Stimulated activated CD4-positive, alpha-beta T cell treated with anti-CD3 and anti-CD28 coated beads, Interleukin-15, amount 100 ng/mL, for 24 hours (primary cell): Measurements from ENCODE around the gene AFAP1.

ENCODE experiments used
- DNase-seq: peaks from one replicate; pipeline ENCODE4 v3.0.0-alpha.2; 2020

Gene AFAP1

DNA sequence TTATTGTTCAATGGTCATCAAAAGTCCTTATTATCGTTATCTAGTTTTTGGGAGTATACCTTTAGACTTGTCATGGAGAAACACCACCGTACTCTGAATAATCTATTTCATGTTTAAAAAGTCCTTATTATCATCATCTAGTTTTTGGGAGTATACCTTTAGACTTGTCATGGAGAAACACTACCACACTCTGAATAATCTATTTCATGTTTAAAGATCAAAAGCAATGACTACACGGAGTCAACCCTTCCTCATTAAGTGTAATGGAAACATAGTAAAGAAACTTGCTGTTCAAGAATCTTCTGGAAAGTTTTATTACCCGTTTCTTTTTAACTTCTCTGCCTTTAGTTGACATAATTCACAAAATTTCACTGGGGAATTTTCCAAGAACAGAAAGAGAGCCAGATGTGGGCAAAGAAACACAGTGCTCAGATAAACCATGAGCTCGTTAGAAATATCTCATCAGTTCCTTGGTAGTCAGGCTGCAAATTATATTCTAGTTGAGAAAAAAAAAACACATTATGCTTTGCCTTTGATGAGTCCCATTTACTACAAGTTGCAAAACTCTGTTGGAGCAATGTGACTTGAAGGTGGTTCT, 158.8 kb downstream of the AFAP1 start:
- no peak for DNase-seq

DNA sequence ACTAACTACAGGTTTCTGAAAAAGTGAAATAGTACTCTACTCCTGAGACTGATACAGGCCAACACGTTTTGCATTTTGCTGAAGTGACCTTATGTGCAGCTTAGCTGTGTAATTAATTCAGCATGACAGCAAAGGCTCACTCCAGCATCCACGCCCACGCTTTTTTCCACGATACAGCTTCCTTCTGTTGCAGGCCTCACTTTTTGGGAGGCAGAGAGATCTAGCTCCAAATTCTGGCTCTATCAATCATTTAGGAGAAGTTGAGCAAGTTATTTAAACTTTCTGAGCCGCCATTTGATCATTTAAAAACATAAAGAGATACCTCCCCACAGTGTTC, 160.3 kb downstream of the AFAP1 start:
- DNase-seq: no peak

DNA sequence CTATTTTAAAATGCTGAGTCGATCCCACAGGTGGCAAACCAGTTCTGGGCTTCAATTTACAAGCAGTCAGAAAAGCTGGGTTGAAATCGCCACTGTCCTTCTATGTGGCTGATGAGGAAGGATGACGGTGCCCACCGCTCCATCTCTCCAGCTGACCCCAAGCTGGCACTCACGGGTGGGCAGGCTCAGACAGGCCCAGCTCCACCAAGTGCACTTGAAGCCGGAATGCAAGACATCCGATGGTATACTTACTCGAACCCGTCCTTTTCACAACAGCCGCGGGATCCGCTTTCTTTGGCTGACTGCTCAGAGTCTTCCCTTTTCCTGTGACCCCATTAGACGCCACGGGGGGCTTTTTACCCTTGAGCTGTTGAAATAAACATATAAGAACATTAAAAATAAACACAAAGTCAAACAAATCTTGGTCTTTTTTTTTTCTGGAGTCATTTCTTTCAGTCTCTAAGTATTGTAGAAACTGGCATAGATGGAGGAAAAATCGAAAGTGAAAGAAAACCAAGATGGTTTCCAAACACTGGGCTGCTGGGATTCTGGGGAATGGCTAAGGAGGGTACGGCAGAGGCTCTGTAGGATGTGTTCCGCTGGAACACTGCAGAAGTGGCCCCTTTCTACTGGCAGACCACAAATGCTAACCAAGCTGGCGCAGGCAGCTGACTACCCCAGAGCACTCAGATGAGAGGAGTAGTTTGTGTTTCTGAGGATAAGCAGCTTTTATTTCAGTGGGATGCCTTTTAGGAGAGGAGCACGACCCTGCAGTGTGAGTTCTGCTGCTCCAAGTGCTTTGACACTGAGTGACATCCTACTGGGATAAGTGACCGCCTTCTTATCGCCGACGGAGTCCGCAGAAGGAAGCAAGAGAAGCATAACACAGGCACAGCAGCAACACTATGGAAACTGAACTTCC, 160.9 kb downstream of the AFAP1 start:
- no peak for DNase-seq

DNA sequence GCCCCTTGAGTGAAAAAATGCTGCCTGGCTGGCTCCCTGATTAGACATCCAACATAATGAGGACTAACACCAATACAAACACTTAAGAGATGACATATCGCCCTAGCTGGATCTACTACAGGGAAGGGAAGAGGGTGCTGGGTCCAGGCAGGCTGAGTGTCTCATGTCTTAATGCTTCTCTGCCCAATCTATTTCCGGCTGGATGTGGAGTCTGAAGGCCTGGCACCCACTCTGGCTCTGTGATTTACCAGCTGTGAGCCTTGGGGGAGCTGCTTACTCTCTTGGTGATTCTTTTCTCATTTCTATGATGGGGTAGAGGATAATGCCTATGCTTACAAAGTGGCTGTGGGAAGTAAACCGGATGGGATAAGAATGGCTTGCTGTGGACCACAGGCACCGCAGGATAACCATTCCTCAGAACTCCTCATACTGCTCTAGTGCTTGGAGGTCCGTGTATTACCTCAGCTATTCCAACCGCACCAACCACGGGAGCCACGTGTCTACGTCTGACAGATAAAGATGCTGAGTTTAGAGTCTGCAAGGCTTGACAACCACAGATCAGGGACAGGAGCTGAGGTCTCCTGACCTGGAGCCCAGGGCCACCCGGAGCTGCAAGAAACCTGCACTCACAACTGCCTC, 161.7 kb downstream of the AFAP1 start:
- no peak for DNase-seq

DNA sequence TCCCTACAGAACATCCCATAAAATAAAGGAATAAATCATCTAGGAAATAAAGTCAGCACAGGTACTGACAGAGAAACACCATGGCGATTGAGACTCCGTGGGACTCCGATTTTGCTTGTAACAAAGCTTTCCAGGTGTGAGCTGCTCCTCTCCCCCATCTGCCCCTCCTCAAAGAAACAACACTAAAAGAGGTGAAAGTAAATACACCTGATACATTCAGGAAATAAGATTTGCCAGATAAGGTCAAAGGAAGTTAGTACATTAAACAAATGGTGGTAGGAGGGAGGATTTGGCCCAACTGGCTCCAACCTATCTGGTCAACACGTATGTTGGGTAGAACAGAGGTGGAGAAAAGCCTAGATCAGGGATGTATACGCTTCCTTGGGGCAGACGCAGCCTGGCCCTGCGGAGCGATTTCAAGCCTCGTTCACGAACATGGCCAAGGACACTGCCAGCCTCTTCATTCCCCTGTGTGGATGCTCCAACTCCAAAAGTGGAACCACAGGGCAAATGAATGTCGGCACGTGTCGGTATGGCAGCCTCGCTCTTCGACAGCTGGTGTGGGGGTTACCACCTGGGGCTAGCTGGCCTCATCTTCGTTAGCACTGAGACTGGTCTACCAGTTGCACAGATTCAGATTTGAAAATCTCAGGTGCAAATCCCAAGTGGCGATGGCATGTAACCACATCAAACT, 162.5 kb downstream of the AFAP1 start:
- DNase-seq: no peak

DNA sequence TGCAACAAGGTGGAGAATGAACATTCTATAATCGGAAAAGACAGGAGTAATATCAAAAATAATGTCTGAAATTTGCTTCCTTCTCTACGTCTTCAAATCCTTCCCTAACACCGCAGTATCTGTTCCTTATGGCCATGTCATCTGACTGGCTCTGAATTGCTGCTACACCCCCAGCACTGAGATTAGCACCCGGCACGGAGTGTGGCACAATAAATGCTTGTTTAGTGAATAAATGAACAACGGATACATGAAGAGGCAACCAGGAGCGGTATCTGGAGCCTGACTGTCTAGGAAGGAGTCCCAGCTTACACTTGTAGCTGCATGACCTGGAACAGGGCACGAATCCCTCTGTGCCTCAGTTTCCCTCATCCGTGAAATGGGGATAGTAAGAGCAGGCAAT, 164.3 kb downstream of the AFAP1 start:
- DNase-seq: no peak

DNA sequence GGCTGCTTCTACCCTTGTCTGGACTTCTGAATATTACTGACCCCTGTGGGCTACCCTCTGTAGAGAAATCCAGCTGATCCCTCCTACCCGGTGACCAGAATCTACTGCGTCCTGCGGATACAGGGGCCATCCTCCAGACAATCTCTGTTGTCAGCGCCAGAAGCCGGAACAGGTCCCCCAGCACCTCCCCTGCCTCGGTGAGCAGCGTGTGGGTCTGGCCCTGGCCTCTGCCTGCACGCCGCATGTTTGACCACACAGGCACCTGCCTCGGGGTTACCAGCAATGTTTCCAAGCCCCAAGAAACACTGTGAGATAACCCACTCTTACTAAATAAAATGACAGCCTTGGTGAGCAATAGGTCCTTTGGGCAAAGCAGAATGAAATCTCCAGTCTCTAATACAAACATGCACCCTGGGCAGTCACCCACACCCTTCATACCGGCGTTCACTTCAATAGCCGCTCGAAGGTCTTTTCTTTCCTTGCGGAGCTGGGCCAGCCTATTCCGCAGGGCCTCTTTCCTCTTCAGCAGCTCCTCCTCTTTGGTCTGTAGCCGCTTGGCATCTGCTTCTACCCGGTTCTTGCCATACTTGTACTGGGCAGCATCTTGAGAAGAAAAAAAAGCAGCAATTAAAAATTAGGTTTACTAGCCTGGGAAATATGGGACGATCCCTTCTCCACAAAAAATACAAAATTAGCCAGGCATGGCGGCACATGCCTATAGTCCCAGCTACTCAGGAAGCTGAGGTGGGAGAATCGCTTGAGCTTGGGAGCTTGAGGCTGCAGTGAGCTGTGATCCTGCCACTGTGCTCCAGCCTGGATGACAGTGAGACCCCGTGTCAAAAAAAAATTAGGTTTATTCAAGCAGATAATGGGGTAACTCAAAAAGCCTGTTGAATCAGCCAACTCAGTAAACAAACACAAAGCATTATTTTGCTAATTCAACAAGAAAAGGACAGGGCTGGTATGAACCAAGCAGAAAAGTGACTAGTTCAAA, 165.1 kb downstream of the AFAP1 start:
- DNase-seq: no peak

DNA sequence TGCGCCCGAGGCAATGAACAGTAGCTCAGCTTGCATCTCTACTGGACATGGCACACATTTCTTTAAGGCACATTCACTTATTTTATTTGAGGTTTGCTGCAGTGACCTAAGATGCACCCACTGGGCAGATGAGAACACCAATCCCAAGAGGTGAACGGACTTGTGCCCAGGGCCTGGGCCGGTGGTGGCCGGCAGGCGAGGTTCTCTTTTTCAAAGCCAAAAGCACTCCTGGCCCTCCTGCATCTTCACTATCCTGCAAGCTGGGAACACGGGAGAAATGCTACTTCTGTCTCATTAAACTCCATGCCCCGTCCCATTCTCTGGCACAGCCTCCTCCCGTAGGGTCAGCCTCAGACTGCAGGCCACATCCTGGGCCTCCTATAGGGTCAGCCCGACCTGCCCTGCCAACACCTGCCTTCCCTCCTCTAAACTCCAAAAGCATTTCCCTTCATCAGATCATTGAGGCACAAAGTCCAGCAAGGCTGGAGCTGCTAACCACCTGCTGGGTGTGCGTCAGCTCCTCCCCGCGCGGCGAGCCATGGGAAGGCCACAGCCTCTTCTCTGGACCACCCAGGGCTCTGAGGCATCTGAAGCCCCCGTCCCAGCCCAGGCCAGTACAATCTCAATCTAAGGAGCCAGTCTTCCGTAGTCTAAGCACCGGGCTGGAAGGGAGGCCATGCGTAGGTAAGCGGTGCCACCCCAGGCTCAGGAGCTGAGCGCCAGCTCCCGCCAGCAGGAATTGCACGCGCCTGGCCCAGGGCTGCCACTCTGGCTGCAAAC, 166.1 kb downstream of the AFAP1 start:
- DNase-seq: no peak

DNA sequence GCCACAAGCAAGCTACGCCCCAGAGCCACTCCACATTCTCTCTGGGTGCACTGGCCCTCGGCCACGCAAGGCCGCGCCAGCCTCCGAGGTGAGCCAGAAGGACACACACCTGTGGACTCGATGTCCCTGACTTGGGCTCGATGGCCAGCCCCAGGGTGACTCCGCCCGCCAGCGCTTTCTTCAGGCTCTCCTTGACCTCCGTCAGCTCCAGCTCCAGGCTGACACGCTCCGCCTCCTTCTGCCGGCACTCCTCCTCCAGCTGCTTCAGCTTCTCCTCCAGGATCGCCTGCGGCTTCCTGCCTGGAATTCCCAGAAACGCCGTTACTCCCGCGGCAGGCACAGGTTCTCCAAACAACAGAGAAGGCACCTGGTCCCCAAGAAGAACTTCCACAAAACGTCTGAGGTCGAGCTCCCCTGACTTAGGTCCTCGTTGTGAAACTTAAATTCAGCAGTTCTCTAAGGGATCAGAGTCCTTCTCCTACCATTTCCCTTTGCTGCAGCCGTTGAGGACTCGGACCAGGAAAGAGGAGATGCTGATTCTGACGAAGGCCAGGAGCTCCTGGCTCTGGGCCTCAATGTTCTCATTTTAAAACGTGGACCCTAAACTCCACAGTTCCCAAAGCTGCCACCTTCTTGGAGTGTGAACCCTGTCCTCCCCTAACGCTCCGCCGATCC, 166.8 kb downstream of the AFAP1 start:
- no peak for DNase-seq

DNA sequence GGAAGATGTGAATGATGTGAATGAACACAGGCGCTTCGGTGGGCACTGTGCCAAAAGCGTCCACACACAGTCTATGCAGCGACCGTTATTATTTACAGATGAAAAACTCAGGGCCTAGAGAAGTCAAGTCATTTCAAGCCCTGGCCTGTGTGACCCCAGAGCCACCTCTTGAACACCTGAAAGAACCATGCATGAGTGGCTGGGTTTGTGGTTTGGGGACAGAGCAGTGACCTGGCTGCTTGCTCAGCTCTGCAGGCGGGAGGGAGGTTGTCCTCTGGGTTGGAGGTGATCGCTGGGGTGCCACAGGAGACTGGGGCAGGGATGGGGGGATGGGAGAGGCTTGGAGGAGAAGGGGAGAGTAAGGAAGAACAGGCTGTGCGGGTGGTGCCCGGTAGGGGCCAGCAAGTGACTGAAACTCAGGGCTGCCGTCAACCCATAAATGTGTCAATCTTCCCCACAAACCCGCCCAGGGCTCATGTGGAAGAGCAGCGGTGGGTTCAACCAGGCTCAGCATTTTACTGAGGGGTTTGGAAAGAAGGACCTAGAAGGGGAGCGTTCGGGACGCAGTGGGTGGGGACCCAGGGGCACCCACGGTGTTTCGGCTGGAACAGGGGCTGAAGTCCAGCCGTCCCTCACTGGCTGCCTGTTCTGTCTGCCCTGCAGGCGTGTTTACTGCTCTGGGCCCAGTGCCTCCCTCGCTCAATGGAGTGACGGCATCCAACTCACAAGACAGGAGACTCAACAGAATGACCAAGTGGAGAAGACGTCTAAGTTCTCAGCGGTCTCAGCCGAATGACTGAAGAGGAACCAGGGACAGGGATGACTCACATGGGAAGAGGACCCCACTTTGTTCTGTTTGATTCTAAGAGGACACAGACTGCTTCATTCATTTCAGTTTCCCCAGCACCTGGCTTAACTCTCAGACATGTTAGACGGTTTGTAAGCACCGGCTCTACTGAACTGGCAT, 167.8 kb downstream of the AFAP1 start:
- no peak for DNase-seq

DNA sequence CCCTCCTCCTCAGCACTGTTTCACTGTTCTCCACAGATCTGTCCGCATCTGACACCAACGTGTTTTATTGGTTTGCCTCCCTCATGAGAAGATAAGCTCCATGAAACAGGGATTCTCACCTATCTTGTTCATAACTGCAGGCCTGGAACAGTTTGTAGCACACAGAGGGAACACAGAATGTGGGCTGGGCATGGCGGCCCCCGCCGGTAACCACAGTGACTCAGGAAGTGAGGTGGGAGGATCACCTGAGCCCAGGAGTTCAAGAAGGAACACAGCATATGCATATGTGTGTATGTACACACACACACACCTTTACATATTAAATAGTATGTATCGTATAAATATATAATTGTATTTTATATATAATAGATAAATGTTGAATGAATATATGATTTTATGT, 168.6 kb downstream of the AFAP1 start:
- peak; percentile 63 for DNase-seq

DNA sequence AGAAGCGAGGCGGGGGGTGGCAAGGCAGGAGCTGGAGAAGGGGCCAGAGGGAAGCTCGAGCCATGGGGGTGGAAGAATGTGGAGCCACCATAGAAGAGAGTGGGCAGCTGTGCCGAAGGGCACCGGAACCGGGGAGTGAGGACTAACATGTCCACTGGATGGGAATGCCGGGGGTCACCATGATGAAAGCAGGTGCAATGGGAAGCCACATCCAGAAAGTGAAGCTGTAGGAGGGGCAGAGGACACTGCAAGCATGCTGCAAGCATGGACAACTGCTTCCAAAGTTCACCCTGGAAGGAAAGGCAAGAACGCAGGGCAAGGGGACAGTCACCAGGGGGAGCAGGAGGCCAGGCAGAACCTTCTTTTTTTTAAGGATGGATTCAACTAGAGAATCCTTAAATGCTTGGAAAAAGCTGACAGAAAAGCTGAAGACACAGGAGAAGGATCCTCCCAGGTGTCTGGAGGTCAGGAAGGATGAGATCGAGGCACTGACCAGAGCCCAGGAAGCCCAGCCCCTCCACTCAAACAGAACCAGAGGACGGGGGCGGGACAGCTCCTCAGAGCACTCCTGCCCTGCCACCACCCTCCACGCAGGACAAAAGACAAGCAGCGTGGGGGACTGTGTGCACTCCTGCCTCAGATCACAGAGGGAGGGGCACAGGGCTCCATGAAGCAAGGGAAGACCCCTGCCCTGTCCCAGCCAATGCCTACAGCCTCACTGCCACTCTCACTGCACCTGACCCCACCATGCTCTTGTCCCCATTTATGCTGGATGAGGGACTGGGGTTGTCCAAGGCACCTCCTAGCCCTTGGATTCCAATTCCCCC, 169.2 kb downstream of the AFAP1 start:
- DNase-seq: peak; percentile 34

DNA sequence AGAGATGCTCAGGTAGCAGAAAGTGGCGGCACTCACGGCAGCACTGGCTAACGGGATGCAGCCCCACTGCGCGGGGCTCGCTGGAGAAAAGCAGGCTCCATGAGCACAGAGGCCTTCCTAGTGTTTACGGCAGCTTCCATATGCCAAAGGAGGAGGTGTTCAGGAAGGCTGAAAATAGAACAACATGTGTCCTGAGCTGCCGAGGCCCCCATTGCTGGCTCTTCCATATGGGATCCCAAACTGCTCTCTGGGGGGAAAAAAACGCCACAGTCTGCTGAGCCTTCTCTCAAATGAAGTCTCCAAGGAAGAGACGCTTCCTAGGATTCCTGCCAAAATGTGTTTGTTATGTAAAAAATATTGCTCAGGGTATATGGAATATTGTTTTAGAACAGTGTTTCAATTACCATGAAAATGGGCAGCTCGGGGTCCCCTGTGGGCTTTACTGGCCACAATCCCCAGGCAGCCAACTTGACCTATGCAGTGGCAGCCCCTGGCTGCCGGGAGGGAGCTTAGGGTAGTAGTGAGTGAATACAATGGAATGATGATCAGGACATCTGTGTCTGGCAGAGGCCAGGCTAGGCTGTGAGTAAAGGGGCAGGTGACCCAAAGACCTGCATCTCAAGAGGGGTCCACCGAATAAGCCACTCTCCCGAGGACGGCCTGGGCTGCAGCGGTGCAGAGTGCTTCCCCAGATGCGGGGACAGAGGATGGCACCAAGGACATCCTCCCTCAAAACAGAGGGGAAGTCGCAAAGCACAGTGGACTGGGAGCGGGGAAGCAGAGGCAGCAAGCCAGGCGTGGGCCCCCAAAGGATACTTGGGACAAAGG, 170.1 kb downstream of the AFAP1 start:
- DNase-seq: no peak

DNA sequence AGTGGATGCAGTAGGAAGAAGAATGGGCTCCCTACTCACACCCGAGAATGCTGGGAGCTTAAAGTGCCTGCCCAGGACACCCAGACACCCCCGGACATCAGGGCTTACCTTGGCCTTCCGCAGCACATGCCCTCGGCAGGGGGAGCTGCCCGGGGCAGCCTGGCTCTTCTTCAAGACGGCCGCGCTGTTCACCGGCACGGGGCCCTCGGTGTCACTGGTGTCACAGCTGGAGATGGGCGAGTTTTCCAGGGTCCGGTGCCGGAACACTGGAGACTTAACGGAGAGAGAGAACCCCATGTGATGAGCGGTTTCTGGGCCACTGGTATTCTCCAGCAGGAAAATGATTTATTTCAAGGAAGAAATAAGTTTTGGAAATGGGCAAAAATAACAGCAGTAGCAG, 170.9 kb downstream of the AFAP1 start:
- DNase-seq: no peak

DNA sequence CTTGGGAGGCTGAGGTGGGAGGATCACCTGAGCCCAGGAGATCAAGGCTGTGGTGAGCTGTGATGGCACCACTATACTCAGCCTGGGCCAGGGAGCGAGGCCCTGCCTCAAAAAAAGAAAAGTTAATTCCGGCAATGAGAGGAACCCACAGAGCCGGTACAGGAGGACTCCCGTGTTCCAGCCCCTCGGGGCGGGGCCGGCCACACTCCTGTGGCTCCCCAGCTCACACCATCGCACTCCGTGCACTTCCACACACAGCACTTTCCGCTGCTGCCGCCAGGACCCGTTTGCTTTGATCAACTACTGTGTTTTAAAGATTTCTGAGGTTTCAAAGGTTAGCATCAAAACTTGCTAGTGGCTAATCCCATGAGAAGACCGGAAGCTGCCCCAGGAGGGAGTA, 171.7 kb downstream of the AFAP1 start:
- DNase-seq: no peak

DNA sequence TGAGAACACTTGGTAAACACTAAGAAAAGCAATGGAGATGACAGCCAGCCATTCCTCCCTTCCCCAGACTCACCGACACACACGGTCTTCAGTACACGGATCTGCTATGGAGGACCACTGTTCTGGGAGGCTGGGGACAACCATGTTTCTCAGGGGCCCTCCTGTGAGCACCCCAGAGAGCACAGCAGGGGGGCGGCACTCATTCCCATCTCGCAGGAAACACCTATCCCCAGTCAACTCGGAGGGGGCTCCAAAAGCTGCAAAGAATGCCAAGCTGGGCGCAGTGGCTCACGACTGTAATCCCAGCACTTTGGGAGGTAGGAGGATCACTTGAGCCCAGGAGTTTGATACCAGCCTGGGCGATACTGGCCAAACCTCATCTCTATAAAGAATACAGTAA, 172.1 kb downstream of the AFAP1 start:
- no peak for DNase-seq

DNA sequence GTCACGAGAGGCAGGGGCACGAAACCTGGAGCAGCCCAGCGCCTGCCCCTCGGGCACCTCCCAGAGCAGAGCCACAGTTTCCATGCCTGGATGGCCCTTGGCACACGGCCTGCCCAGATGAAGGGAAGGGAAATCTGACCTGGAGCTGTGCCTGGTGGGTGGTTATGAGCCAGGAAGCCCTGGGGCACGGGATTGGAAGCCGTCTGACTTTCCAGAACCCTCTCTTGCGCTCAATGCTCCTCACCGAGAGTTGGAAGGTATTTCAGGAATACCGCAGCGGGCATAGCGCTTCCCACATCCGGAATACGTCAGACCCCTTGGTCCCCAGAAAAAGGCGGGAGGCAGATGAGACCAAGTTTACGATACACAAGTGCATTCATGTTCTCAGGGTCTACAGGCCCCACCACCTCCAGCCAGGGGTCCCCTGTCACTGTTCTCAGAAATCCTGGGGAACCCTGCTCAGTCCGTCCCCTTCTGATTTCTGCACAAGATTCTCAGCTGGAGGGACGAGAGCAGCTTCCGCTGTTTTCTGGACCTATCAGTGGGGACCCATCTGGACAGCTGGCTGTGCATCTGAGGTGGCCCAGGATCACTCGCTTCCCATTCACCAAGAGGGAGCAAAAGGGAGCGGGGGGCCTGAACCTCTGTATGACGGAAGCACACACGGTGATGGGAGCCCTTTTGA, 172.9 kb downstream of the AFAP1 start:
- no peak for DNase-seq
